ENCODE measurements around the gene RAPGEF4. TPM values are rescaled to one million over a fixed set of nuclear protein-coding genes. Genes with fewer than 3 reads are reported as not detected.

The RAPGEF4 gene
- total RNA-seq, 1 experiment from 2014 or later: 2.2 TPM

DNA sequence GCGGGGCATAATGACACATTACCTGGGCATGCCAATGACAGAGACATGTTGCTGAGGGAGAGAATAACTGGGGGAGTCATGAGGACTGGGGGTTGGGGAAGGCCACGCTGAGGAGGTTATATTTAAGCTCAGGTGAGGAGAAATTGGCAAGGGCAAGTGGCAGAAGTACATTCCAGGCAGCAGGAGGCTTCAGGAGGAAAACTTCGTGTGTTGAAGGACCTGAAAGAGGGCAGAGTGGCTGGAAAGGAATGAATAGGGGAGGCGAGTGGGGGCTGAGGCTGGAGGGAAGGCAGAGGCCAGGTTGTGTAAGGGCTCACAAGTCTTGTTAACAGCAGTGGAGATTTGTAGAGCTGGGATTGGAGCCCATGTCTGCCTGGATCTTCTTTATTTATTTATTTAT lies 166.3 kb downstream of the RAPGEF4 start:
- no peaks in the 10 kb centered on the region for H3K27me3 Mint-ChIP-seq (ENCODE audit: low read depth)
- DNase-seq (ENCODE audit: low spot score) (no peak), ATAC-seq (no peak)
- no peak overlapping the region for H3K4me3 Mint-ChIP-seq
- no peaks in the 10 kb centered on the region for H3K36me3 Mint-ChIP-seq
- TF ChIP-seq TEAD4 (CRISPR knock-in tag; IDR thresholded peaks at IDR 0.05) (no peak), SP1 (CRISPR knock-in tag; conservative IDR thresholded peaks at IDR 0.05) (no peak), CREM (CRISPR knock-in tag; IDR thresholded peaks at IDR 0.05) (no peak), ATF1 (CRISPR knock-in tag; IDR thresholded peaks at IDR 0.05) (no peak), OVOL2 (CRISPR knock-in tag; IDR thresholded peaks at IDR 0.05; ENCODE audit: borderline replicate concordance) (no peak), ZNF281 (CRISPR knock-in tag; IDR thresholded peaks at IDR 0.05) (no peak), CTCF (IDR thresholded peaks at IDR 0.05) (no peak), ZNF317 (CRISPR knock-in tag; IDR thresholded peaks at IDR 0.05; ENCODE audit: borderline replicate concordance, low read depth) (no peak), ZNF219 (CRISPR knock-in tag; IDR thresholded peaks at IDR 0.05; ENCODE audit: borderline replicate concordance) (no peak), IRF1 (CRISPR knock-in tag; IDR thresholded peaks at IDR 0.05) (no peak)
- TF ChIP-seq, protein P1, sequence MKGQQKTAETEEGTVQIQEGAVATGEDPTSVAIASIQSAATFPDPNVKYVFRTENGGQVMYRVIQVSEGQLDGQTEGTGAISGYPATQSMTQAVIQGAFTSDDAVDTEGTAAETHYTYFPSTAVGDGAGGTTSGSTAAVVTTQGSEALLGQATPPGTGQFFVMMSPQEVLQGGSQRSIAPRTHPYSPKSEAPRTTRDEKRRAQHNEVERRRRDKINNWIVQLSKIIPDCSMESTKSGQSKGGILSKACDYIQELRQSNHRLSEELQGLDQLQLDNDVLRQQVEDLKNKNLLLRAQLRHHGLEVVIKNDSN (CRISPR knock-in tag; IDR thresholded peaks at IDR 0.05): no peak
- TF ChIP-seq, protein P2, sequence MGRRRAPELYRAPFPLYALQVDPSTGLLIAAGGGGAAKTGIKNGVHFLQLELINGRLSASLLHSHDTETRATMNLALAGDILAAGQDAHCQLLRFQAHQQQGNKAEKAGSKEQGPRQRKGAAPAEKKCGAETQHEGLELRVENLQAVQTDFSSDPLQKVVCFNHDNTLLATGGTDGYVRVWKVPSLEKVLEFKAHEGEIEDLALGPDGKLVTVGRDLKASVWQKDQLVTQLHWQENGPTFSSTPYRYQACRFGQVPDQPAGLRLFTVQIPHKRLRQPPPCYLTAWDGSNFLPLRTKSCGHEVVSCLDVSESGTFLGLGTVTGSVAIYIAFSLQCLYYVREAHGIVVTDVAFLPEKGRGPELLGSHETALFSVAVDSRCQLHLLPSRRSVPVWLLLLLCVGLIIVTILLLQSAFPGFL (CRISPR knock-in tag; IDR thresholded peaks at IDR 0.05; ENCODE audit: borderline replicate concordance): no peak
- H3K9me3 Mint-ChIP-seq: no peaks in the 10 kb centered on the region
- peaks cover 22% of the 10 kb centered on the region for H3K4me1 Mint-ChIP-seq
- no peak overlapping the region for H3K27ac Mint-ChIP-seq
- ChIA-PET POLR2A (no interaction called here), CTCF (interaction anchor here (0.7 to 1.1 kb wide), 2 partner anchors 30 to 228 kb away, joined by 3 to 4 read pairs; no protein-coding TSS in a partner anchor)

- POLR2A ChIA-PET: no interaction called here
- Mint-ChIP-seq H3K9me3 (no peaks in the 10 kb centered on the region), H3K36me3 (no peaks in the 10 kb centered on the region), H3K4me3 (no peak overlapping the region), H3K4me1 (peaks cover 23% of the 10 kb centered on the region), H3K27me3 (ENCODE audit: low read depth) (no peaks in the 10 kb centered on the region), H3K27ac (no peak overlapping the region)
- ATAC-seq (no peak), DNase-seq (ENCODE audit: low spot score) (no peak)
- CTCF ChIA-PET: no interaction called here
- TF ChIP-seq MYBL2 (CRISPR knock-in tag; IDR thresholded peaks at IDR 0.05): no peak
Observed at GRCh38 chr2:172904236-172904635, 168.6 kb downstream of the RAPGEF4 start.

DNA sequence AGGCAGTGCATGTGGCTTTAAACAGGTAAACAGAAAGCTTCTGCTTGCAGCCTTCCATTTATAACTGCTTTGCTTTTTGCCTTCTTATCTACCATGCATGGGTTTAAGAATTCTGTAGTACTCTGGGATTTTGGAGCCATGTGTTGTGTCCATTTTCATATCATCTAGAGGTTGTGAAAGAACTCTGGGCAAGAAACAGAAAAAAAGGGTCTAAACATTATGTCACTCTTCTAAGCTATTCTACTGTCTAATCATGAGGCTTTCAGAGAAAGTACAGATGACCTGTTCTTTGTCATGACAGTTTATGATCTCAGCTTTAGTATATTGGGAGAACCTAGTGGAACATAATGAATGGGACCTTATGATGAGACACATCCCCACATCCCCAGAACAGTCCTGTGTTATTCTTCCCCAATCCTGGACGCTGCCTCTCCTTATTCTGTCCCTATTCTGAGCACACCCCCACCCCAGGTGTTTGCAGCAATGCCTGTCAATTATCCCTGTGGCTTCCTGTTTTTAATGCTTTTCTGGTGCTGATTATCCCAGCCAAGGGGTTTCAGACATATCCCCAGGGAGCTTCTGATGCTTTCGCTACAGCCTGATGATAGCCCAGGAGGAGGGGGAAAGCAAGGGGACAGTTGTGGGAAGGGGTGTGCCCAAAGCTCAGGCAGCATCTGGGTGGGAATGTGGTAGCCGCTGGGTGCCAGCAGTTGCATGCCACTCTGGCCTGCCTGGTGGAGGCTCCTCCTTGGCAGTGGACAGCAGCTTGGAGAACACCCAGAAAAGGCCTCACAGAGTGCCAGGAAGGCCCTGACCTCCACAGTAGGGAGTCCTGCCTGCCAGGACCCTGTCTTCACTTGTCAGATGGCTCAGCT lies 170.5 kb downstream of the RAPGEF4 start:
- H3K27me3 Mint-ChIP-seq (ENCODE audit: low read depth): no peaks in the 10 kb centered on the region
- H3K27ac Mint-ChIP-seq: no peak overlapping the region
- no peaks in the 10 kb centered on the region for H3K9me3 Mint-ChIP-seq
- CTCF ChIA-PET: interaction anchor here (2.3 kb wide), 1 partner anchor 26 kb away, joined by 11 read pairs; no protein-coding TSS in a partner anchor
- POLR2A ChIA-PET: no interaction called here
- H3K36me3 Mint-ChIP-seq: no peaks in the 10 kb centered on the region
- DNase-seq (ENCODE audit: low spot score) (no peak), ATAC-seq (peak; percentile 59)
- H3K4me3 Mint-ChIP-seq: no peak overlapping the region
- no peak for TF ChIP-seq AR (CRISPR knock-in tag; IDR thresholded peaks at IDR 0.05)
- TF ChIP-seq JUN (CRISPR knock-in tag; IDR thresholded peaks at IDR 0.05): no peak
- TF ChIP-seq ZSCAN18 (CRISPR knock-in tag; IDR thresholded peaks at IDR 0.05): no peak
- TF ChIP-seq SMAD3 (CRISPR knock-in tag; IDR thresholded peaks at IDR 0.05; ENCODE audit: borderline replicate concordance): no peak
- H3K4me1 Mint-ChIP-seq: peaks cover 23% of the 10 kb centered on the region
